DOHH2 (cell line): ENCODE data around the gene GALNT17.

Experiments used
- EZH2phosphoT487 ChIP-seq: fragments of 200-600 bp; sonication (generic); IDR thresholded peaks from 2 replicates; pipeline ENCODE4 v1.6.1; 2017; ENCODE audit warnings: borderline replicate concordance, mild to moderate bottlenecking, antibody characterized with exemption, low read length, moderate library complexity, mixed read lengths
- TF ChIP-seq, protein P1 (sequence below): fragments of 200-600 bp; sonication (generic); IDR thresholded peaks from one replicate; pipeline ENCODE4 v1.5.1; 2014; ENCODE audit warnings: antibody characterized with exemption, mild to moderate bottlenecking, low read depth, low read length; ENCODE audit not compliant: poor library complexity, severe bottlenecking

DNA sequence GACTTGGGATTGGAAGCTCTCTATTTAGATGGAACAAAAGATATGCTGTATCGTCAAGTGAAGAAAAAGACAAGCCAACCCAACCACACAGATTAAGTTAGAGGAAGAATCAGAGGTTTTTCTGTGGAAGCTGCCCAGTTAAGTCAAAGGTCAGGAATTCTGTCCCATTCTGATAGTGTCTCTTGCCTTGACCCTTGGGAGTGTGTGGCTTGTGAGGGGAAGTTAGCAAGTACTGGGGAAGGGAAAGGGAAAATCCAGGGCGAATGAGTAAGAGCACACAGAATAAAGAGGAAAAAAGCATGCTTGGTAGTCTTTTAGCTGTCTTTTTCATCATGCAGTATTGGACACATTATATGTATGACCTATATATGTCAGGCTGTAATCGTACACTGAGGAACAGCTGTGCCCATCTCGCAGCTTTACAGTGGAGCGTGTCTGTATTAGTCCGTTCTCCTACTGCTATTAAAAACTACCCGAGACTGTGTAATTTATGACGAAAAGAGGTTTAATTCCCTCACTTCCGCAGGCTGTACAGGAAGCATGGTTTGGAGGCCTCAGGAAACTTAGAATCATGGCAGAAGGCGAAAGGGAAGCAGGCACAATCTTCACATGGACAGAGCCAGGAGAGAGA, 197.2 kb downstream of the GALNT17 start:
- TF ChIP-seq, protein P1, sequence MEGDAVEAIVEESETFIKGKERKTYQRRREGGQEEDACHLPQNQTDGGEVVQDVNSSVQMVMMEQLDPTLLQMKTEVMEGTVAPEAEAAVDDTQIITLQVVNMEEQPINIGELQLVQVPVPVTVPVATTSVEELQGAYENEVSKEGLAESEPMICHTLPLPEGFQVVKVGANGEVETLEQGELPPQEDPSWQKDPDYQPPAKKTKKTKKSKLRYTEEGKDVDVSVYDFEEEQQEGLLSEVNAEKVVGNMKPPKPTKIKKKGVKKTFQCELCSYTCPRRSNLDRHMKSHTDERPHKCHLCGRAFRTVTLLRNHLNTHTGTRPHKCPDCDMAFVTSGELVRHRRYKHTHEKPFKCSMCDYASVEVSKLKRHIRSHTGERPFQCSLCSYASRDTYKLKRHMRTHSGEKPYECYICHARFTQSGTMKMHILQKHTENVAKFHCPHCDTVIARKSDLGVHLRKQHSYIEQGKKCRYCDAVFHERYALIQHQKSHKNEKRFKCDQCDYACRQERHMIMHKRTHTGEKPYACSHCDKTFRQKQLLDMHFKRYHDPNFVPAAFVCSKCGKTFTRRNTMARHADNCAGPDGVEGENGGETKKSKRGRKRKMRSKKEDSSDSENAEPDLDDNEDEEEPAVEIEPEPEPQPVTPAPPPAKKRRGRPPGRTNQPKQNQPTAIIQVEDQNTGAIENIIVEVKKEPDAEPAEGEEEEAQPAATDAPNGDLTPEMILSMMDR: no peak
- no peak for TF ChIP-seq EZH2phosphoT487
